CD8-positive, alpha-beta memory T cell (primary cell): Measurements from ENCODE around the gene APOL6. TPM values are rescaled to one million over a fixed set of nuclear protein-coding genes. Genes with fewer than 3 reads are reported as not detected.
"Not testable (repeated sequence)": the region's sequence is repeated elsewhere in the genome, so short reads cannot be mapped to it uniquely, and the experiment has no call there.

ENCODE experiments used
- CTCF ChIA-PET: fragments of 350-600 bp; sonication (Branson Sonifier 250); formaldehyde crosslinking; loops from one replicate; lab custom pipeline; 2021; ENCODE audit warnings: antibody characterized with exemption; lab: Charles Lee
- POLR2A ChIA-PET: fragments of 350-600 bp; sonication (Branson Sonifier 250); formaldehyde crosslinking; loops from one replicate; lab custom pipeline; 2021; ENCODE audit warnings: antibody characterized with exemption; lab: Charles Lee
- DNase-seq, 5 donors: peaks; one replicate each; pipeline versions ENCODE4 v3.0.0 to v3.0.0-alpha.2; 2020 to 2022; ENCODE audit warnings: mixed read lengths in 1 of 5
- H3K27ac ChIP-seq: one replicate; pipeline ENCODE4 v1.7.0; 2013; ENCODE audit warnings: low read depth, mild to moderate bottlenecking, low read length, moderate library complexity
- H3K27me3 ChIP-seq: 2 replicates; pipeline ENCODE4 v1.7.0; 2013; ENCODE audit warnings: low read length, mild to moderate bottlenecking; ENCODE audit not compliant: insufficient read depth, poor library complexity, severe bottlenecking
- H3K36me3 ChIP-seq: 2 replicates; pipeline ENCODE4 v1.7.0; 2013; ENCODE audit warnings: mild to moderate bottlenecking, low read length, moderate library complexity; ENCODE audit not compliant: insufficient read depth
- H3K4me1 ChIP-seq: 2 replicates; pipeline ENCODE4 v1.7.0; 2013; ENCODE audit warnings: mild to moderate bottlenecking, low read length, moderate library complexity; ENCODE audit not compliant: insufficient read depth
- H3K4me3 ChIP-seq: 2 replicates; pipeline ENCODE4 v1.7.0; 2013; ENCODE audit warnings: mild to moderate bottlenecking, low read length
- H3K9me3 ChIP-seq: 2 replicates; pipeline ENCODE4 v1.7.0; 2013; ENCODE audit warnings: mild to moderate bottlenecking, low read length
- H3K27ac Mint-ChIP-seq, 8 donors: one replicate each; pipeline ENCODE4 v1.8.0; 2020 to 2021; ENCODE audit warnings: mixed read lengths in 8 of 8, mild to moderate bottlenecking in 6 of 8, inconsistent platforms in 3 of 8, moderate library complexity in 3 of 8
- H3K27me3 Mint-ChIP-seq, 2 donors: one replicate each; pipeline ENCODE4 v1.8.0; 2020 to 2021; ENCODE audit warnings: mixed read lengths in 2 of 2, mild to moderate bottlenecking in 1 of 2, moderate library complexity in 1 of 2
- H3K36me3 Mint-ChIP-seq, 3 donors: one replicate each; pipeline ENCODE4 v1.8.0; 2020 to 2021; ENCODE audit warnings: mixed read lengths in 3 of 3, inconsistent platforms in 1 of 3, mild to moderate bottlenecking in 1 of 3
- H3K4me1 Mint-ChIP-seq, 3 donors: one replicate each; pipeline ENCODE4 v1.8.0; 2020 to 2021; ENCODE audit warnings: mixed read lengths in 3 of 3, inconsistent platforms in 1 of 3, mild to moderate bottlenecking in 1 of 3
- H3K4me3 Mint-ChIP-seq, 7 donors: one replicate each; pipeline ENCODE4 v1.8.0; 2020 to 2021; ENCODE audit warnings: mixed read lengths in 7 of 7, mild to moderate bottlenecking in 6 of 7, moderate library complexity in 4 of 7, inconsistent platforms in 2 of 7
- H3K9me3 Mint-ChIP-seq, 5 donors: one replicate each; pipeline ENCODE4 v1.8.0; 2020 to 2022; ENCODE audit warnings: mixed read lengths in 5 of 5, mild to moderate bottlenecking in 3 of 5, moderate library complexity in 2 of 5, inconsistent platforms in 1 of 5
- polyA plus RNA-seq: library from polyadenylated mRNA; unstranded; fragments of 300-500 nt; fragmentation: Illumina TruSeq; gene quantifications from one replicate; pipeline ENCODE4 v1.2.3, GENCODE V29; 2021
- total RNA-seq, 2 experiments: library from RNA; stranded (reverse); gene quantifications; one replicate each; pipeline ENCODE4 v1.2.3, GENCODE V29; 2021

Gene APOL6
- total and polyA plus RNA-seq, 3 experiments from 2014 or later, result 26.1 to 27.5 (median 27.1) TPM

- peaks cover 3 to 10% of the 10 kb centered on the region in 2 donors for H3K27me3 Mint-ChIP-seq
- H3K9me3 ChIP-seq, H3K9me3 Mint-ChIP-seq, H3K4me1 ChIP-seq, DNase-seq, H3K36me3 ChIP-seq, H3K27ac Mint-ChIP-seq, CTCF ChIA-PET, H3K4me3 ChIP-seq, POLR2A ChIA-PET, H3K27ac ChIP-seq, H3K4me1 Mint-ChIP-seq, H3K36me3 Mint-ChIP-seq, H3K4me3 Mint-ChIP-seq, H3K27me3 ChIP-seq: not testable (repeated sequence)
Measured at GRCh38 chr22:35699852-35700251, 51.6 kb downstream of the APOL6 start.

- ChIA-PET CTCF (no interaction called here), POLR2A (no interaction called here)
- Mint-ChIP-seq H3K9me3 (no peaks in the 10 kb centered on the region), H3K27me3 (peaks cover 0 to 2% of the 10 kb centered on the region in 2 donors), H3K4me1 (no peaks in the 10 kb centered on the region), H3K36me3 (no peaks in the 10 kb centered on the region), H3K27ac (peak overlapping the region in 1 of 8 donors; percentile 74), H3K4me3 (no peak overlapping the region)
- H3K27ac ChIP-seq, result no peak overlapping the region
- no peaks in the 10 kb centered on the region for H3K27me3 ChIP-seq
- no peaks in the 10 kb centered on the region for H3K9me3 ChIP-seq
- DNase-seq, result no peak
- H3K36me3 ChIP-seq, result no peaks in the 10 kb centered on the region
- H3K4me1 ChIP-seq, result no peaks in the 10 kb centered on the region
- no peak overlapping the region for H3K4me3 ChIP-seq
Measured at GRCh38 chr22:35703861-35704584, 55.8 kb downstream of the APOL6 start.

DNA sequence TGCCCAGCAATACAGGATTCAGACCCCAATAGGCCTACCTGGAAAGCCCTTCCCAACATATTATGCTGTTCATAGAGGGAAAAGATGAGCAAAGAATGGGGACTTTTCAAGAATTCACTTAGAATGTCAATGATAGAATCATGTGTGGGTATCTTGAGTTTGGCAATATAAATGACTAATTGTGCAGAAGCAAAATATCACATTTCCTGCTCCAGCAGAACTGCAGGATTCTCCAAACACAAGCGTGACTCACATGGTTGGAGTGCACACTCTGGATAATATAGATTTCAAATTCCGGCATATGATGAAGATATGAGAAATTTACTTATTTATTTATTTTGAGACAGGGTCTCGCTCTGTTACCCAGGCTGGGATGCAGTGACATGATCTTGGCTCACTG is 56.9 kb downstream of the APOL6 start:
- peaks cover 0 to 2% of the 10 kb centered on the region in 2 donors for H3K27me3 Mint-ChIP-seq
- no peaks in the 10 kb centered on the region for H3K36me3 Mint-ChIP-seq
- DNase-seq, result no peak
- no peaks in the 10 kb centered on the region for H3K4me1 ChIP-seq
- no peaks in the 10 kb centered on the region for H3K9me3 Mint-ChIP-seq
- no peaks in the 10 kb centered on the region for H3K27me3 ChIP-seq
- H3K27ac ChIP-seq, result no peak overlapping the region
- H3K4me1 Mint-ChIP-seq, result no peaks in the 10 kb centered on the region
- H3K9me3 ChIP-seq, result no peaks in the 10 kb centered on the region
- ChIA-PET CTCF (interaction anchor here (1.2 kb wide), 1 partner anchor 78 kb away, joined by 3 read pairs; no protein-coding TSS in a partner anchor), POLR2A (no interaction called here)
- H3K4me3 Mint-ChIP-seq, result no peak overlapping the region
- H3K4me3 ChIP-seq, result no peak overlapping the region
- peak overlapping the region in 1 of 8 donors; percentile 50 for H3K27ac Mint-ChIP-seq
- H3K36me3 ChIP-seq, result no peaks in the 10 kb centered on the region

GRCh38 chr22:35708453-35708852 is 60.2 kb downstream of the APOL6 start:
- ChIA-PET POLR2A (no interaction called here), CTCF (no interaction called here)
- peaks cover 7 to 11% of the 10 kb centered on the region in 2 donors for H3K27me3 Mint-ChIP-seq
- Histone ChIP-seq H3K4me1 (no peaks in the 10 kb centered on the region), H3K9me3 (no peaks in the 10 kb centered on the region), H3K27ac (no peak overlapping the region), H3K4me3 (no peak overlapping the region), H3K36me3 (no peaks in the 10 kb centered on the region), H3K27me3 (no peaks in the 10 kb centered on the region)
- DNase-seq, result no peak
- peaks cover 0 to 10% (median 0%) of the 10 kb centered on the region in 3 donors for H3K36me3 Mint-ChIP-seq
- no peak overlapping the region for H3K4me3 Mint-ChIP-seq
- H3K9me3 Mint-ChIP-seq, result peaks cover 1 to 9% (median 7%) of the 10 kb centered on the region in 5 donors
- H3K4me1 Mint-ChIP-seq, result no peaks in the 10 kb centered on the region
- no peak overlapping the region for H3K27ac Mint-ChIP-seq

DNA sequence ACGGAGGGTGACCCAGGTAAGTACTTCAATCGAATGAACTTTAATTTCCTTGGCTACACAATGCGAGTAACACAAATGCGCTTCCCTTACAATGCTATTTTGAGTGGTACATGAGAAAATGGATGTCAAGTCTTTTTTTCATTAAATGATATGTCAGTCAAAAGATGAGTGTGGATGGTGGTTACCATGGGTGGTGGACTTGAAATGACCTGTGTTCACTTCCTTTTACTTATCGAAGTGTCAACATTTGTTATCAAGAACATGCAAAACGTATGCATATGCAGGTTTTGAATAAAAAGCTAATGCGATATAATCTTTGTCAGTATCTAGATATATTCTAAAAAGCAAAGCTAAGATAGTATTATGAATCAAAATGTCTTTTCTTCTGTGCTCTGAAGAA is 60.7 kb downstream of the APOL6 start:
- Histone ChIP-seq H3K4me3 (no peak overlapping the region), H3K9me3 (no peaks in the 10 kb centered on the region), H3K36me3 (no peaks in the 10 kb centered on the region), H3K27me3 (no peaks in the 10 kb centered on the region), H3K4me1 (no peaks in the 10 kb centered on the region), H3K27ac (no peak overlapping the region)
- Mint-ChIP-seq H3K27me3 (peaks cover 8 to 16% of the 10 kb centered on the region in 2 donors), H3K4me1 (no peaks in the 10 kb centered on the region), H3K36me3 (peaks cover 0 to 13% (median 0%) of the 10 kb centered on the region in 3 donors), H3K9me3 (peaks cover 2 to 10% (median 10%) of the 10 kb centered on the region in 5 donors), H3K4me3 (no peak overlapping the region), H3K27ac (no peak overlapping the region)
- DNase-seq, result no peak
- ChIA-PET CTCF (no interaction called here), POLR2A (no interaction called here)

- Mint-ChIP-seq H3K27ac (no peak overlapping the region), H3K36me3 (peaks cover 0 to 21% (median 0%) of the 10 kb centered on the region in 3 donors), H3K9me3 (peaks cover 2 to 10% (median 10%) of the 10 kb centered on the region in 5 donors), H3K4me1 (no peaks in the 10 kb centered on the region), H3K27me3 (peaks cover 10 to 28% of the 10 kb centered on the region in 2 donors), H3K4me3 (no peak overlapping the region)
- Histone ChIP-seq H3K36me3 (no peaks in the 10 kb centered on the region), H3K4me3 (no peak overlapping the region), H3K4me1 (no peaks in the 10 kb centered on the region), H3K27ac (no peak overlapping the region), H3K27me3 (no peaks in the 10 kb centered on the region), H3K9me3 (no peaks in the 10 kb centered on the region)
- POLR2A ChIA-PET, result no interaction called here
- CTCF ChIA-PET, result no interaction called here
- no peak for DNase-seq
Measured at GRCh38 chr22:35711336-35711735, 63.1 kb downstream of the APOL6 start.

GRCh38 chr22:35712672-35713071 is 64.4 kb downstream of the APOL6 start:
- Mint-ChIP-seq H3K9me3 (peaks cover 2 to 10% (median 10%) of the 10 kb centered on the region in 5 donors), H3K36me3 (peaks cover 0 to 21% (median 0%) of the 10 kb centered on the region in 3 donors), H3K27ac (no peak overlapping the region), H3K27me3 (peaks cover 10 to 33% of the 10 kb centered on the region in 2 donors), H3K4me1 (no peaks in the 10 kb centered on the region), H3K4me3 (no peak overlapping the region)
- no peak overlapping the region for H3K27ac ChIP-seq
- H3K9me3 ChIP-seq, result no peaks in the 10 kb centered on the region
- POLR2A ChIA-PET, result no interaction called here
- no peaks in the 10 kb centered on the region for H3K27me3 ChIP-seq
- DNase-seq, result no peak
- no peak overlapping the region for H3K4me3 ChIP-seq
- H3K36me3 ChIP-seq, result no peaks in the 10 kb centered on the region
- H3K4me1 ChIP-seq, result no peaks in the 10 kb centered on the region
- CTCF ChIA-PET, result no interaction called here

- POLR2A ChIA-PET, result no interaction called here
- no peak within 1 kb of the TSS for H3K27ac ChIP-seq
- H3K4me1 Mint-ChIP-seq, result no peaks in the 10 kb centered on the region
- H3K9me3 ChIP-seq, result no peaks in the 10 kb centered on the region
- no peaks in the 10 kb centered on the region for H3K4me1 ChIP-seq
- CTCF ChIA-PET, result no interaction called here
- peak within 1 kb of the TSS in 1 of 8 donors; percentile 6 for H3K27ac Mint-ChIP-seq
- no peak within 1 kb of the TSS for H3K4me3 ChIP-seq
- H3K36me3 ChIP-seq, result no peaks in the 10 kb centered on the region
- H3K36me3 Mint-ChIP-seq, result peaks cover 0 to 20% (median 0%) of the 10 kb centered on the region in 3 donors
- H3K27me3 Mint-ChIP-seq, result peaks cover 8 to 29% of the 10 kb centered on the region in 2 donors
- H3K9me3 Mint-ChIP-seq, result peaks cover 2 to 10% (median 10%) of the 10 kb centered on the region in 5 donors
- no peak within 1 kb of the TSS for H3K4me3 Mint-ChIP-seq
- no peaks in the 10 kb centered on the region for H3K27me3 ChIP-seq
- DNase-seq, result no peak
Measured at GRCh38 chr22:35717572-35717971, 69.3 kb downstream of the APOL6 start, which contains the start of gene APOL5. Gene APOL5, plus strand, starts transcription at chr22:35717872. Its CDS starts 0 bp downstream, at chr22:35717872.
